GM12878 (cell line): ENCODE measurements around the gene TXNDC5.

Source experiments
- BHLHE40 ChIP-seq, 2 experiments: fragments of 450-650 bp in 1 of 2; IDR thresholded peaks; 2 replicates each; pipeline ENCODE4 v1.6.1; 2011 to 2017; ENCODE audit warnings: low read depth in 2 of 2, borderline replicate concordance in 1 of 2, improper control_type of control experiment in 1 of 2, low read length in 1 of 2, mild to moderate bottlenecking in 1 of 2
- CEBPB ChIP-seq, 2 experiments: fragments of 150-350 bp in 1 of 2; IDR thresholded peaks; 2 replicates each; pipeline ENCODE4 v1.6.1; 2012 to 2014; ENCODE audit warnings: low read depth in 2 of 2, low read length in 2 of 2, borderline replicate concordance in 1 of 2, inconsistent platforms in 1 of 2
- CHD4 ChIP-seq: fragments of 200-600 bp; sonication (generic); IDR thresholded peaks from 2 replicates; pipeline ENCODE4 v1.6.1; 2016; ENCODE audit warnings: mild to moderate bottlenecking
- CTCF ChIP-seq, 3 experiments: IDR thresholded peaks in 2 of 3; conservative IDR thresholded peaks in 1 of 3; 2 replicates each; pipeline ENCODE4 v1.5.1; 2011; ENCODE audit warnings: low read depth in 3 of 3, low read length in 3 of 3, mild to moderate bottlenecking in 3 of 3, control low read depth in 2 of 3, moderate library complexity in 2 of 3, inconsistent platforms in 1 of 3, mixed read lengths in 1 of 3; ENCODE audit not compliant: control insufficient read depth in 2 of 3, insufficient read depth in 1 of 3; ENCODE audit errors: extremely low read depth in 1 of 3
- EZH2 ChIP-seq: IDR thresholded peaks from 2 replicates; pipeline ENCODE4 v1.6.1; 2012; ENCODE audit warnings: low read depth, mild to moderate bottlenecking, control low read depth, inconsistent platforms, low read length, borderline replicate concordance; ENCODE audit not compliant: control insufficient read depth
- HDAC6 ChIP-seq: fragments of 200-600 bp; sonication (generic); IDR thresholded peaks from one replicate; pipeline ENCODE4 v1.8.0; 2017; ENCODE audit warnings: antibody characterized with exemption; ENCODE audit not compliant: unreplicated experiment
- IRF4 ChIP-seq: IDR thresholded peaks from 2 replicates; pipeline ENCODE4 v1.6.1; 2011; ENCODE audit warnings: low read depth, low read length
- JUNB ChIP-seq: IDR thresholded peaks from 2 replicates; pipeline ENCODE4 v1.6.1; 2016; ENCODE audit warnings: antibody characterized with exemption, mild to moderate bottlenecking
- RAD21 ChIP-seq: IDR thresholded peaks from 2 replicates; pipeline ENCODE4 v1.6.1; 2011; ENCODE audit warnings: mild to moderate bottlenecking, low read depth, low read length, moderate library complexity; ENCODE audit not compliant: insufficient read depth
- SRF ChIP-seq, 2 experiments: IDR thresholded peaks; 2 replicates each; pipeline ENCODE4 v1.6.1; 2011; ENCODE audit warnings: low read depth in 2 of 2, low read length in 2 of 2, mild to moderate bottlenecking in 1 of 2, moderate library complexity in 1 of 2

GRCh38 chr6:7960141-7960540 lies 49.6 kb upstream of the TXNDC5 start:
- TF ChIP-seq IRF4 (no peak), CTCF (IDR thresholded peaks at IDR 0.05 in 2 of 3, conservative IDR thresholded peaks at IDR 0.05 in 1 of 3; ENCODE audit: control insufficient read depth in 2 of 3, extremely low read depth in 1 of 3, insufficient read depth in 1 of 3, low read depth in 3 of 3, low read length in 3 of 3) (no peak), SRF (IDR thresholded peaks at IDR 0.05; ENCODE audit: low read depth in 2 of 2, low read length in 2 of 2) (no peak), RAD21 (no peak), CEBPB (IDR thresholded peaks at IDR 0.05; ENCODE audit: borderline replicate concordance in 1 of 2, low read depth in 2 of 2, low read length in 2 of 2) (no peak), CHD4 (no peak), BHLHE40 (IDR thresholded peaks at IDR 0.05; ENCODE audit: borderline replicate concordance in 1 of 2, low read depth in 2 of 2, low read length in 1 of 2) (no peak), HDAC6 (no peak), JUNB (no peak), EZH2 (no peak)
